ENCODE data around the gene TRAF7.
A peak's percentile ranks its signal among the peaks of the same experiment; 100 is the strongest.
"Not testable (repeated sequence)": the region's sequence is repeated elsewhere in the genome, so short reads cannot be mapped to it uniquely, and the experiment has no call there.

Gene TRAF7

DNA sequence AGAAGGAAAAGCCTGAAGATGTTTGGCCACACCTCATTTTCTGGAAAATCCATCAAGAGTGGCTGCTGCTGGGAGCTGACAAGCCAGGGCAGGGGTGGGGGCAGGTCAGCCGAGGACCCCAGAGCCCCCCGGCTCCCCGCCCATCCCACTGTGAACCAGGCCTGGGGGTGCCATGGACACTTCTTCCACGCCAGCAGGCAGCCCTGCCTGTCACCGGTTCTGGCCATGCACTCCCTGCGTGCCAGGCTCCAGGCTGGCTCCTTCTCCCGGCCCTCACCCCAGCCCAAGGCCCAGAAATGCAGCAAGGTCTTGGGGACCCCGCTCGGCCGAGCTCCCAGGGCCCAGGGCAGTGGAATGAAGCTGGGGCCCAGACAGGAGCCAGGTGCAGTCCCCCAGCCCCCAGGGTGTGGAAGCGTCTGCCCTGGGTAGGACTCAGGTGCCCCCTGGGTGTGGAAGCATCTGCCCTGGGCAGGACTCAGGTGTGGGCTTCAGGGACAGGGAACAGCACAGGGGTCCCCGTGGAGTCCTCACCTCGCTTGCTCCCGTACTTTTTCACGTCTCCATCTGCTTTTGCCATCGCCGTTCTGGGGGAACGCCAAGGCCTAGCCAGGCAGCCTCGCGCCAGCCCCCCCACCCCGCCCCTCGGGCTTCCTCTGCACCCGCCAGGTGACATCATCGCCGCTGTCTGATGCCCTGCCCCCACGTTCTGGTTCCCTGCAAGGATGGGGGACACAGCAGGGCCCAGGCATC lies 32.5 kb upstream of the TRAF7 start:
- not testable (repeated sequence) for DNase-seq

- not testable (repeated sequence) for DNase-seq
Observed at GRCh38 chr16:2123706-2124376, 31.7 kb upstream of the TRAF7 start.

DNA sequence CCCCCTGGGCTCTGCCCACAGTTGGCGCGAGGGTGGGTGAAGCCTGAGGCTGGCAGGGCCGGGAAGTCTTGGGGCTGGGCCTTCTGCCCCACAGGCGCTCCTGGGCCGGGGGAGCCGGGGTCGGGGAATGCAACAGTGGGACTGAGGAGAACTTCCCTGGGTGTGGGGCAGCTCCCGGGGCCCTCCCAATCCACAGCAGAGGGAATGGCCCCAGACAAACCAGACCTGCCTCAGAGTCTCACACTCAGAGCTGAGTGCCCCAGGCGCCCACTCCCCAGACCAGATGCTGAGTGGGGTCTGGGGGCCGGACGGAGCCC lies 31.2 kb upstream of the TRAF7 start:
- not testable (repeated sequence) for DNase-seq

GRCh38 chr16:2124694-2125444 lies 30.7 kb upstream of the TRAF7 start:
- DNase-seq = peak; percentile 42

GRCh38 chr16:2125609-2126008 lies 30.0 kb upstream of the TRAF7 start:
- DNase-seq = not testable (repeated sequence)

DNA sequence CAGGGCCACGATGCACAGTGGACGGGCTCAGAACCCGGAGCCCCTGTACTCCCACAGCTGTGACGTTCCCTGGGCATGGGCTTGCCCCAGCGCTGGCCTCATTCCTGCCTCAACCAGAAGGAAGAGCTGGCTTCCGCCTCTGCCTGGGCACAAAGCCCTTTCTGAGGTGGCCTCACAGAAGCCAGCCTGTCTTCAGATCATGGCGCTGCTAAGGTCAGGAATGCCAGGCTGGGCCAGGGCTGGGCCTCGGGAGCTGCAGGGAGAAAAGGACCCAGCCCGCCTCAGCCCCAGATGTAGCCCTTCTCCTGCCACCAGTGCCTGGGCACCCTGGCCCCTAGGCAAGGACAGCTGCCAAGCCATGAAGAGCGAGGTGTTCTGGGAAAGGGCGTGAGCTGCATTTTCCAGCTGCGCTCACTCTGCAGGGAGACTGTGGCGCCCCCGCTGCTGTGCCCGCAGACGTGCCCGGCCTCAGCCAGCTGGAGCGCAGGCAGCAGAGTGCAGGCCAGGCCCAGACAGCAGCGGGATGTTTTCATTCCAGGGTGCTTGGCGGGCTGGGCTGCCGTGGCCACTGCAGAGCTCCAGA lies 29.3 kb upstream of the TRAF7 start:
- DNase-seq = not testable (repeated sequence)

DNA sequence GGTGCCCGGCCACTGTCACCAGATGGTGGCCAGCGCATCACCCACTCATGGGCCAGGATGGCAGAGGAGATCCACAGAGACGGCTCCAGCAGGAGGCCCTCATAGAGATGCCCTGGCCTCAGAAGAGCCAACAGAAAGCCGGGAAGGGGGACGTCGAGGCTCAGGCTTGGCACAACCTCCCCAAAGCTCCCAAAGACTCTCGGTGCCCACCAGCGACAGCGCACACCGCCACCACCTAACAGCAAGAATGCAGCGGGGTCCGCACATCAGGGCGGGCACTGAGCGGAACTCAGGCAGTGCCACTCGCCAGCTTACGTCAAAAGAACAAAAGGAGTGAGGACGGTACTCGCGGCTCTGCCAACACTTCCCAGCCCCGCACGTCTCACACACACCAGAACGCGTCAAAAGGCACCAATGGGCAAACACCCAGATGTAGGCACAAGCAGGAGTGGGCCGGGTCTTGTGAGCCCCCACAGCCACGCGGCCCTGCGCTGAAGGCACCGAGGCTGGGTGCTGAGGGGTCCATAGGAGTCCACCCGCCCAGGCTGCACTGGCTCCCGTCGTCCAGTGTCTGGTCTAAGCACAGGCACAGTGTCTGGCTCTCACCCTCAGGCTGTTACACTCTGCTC lies 28.5 kb upstream of the TRAF7 start:
- DNase-seq = not testable (repeated sequence)

- DNase-seq = not testable (repeated sequence)
Observed at GRCh38 chr16:2127630-2128280, 27.8 kb upstream of the TRAF7 start.

GRCh38 chr16:2129251-2129650 lies 26.3 kb upstream of the TRAF7 start:
- not testable (repeated sequence) for DNase-seq

- DNase-seq = not testable (repeated sequence)
Observed at GRCh38 chr16:2129890-2130447, 25.6 kb upstream of the TRAF7 start.

GRCh38 chr16:2133797-2134196 lies 21.8 kb upstream of the TRAF7 start:
- not testable (repeated sequence) for DNase-seq

DNA sequence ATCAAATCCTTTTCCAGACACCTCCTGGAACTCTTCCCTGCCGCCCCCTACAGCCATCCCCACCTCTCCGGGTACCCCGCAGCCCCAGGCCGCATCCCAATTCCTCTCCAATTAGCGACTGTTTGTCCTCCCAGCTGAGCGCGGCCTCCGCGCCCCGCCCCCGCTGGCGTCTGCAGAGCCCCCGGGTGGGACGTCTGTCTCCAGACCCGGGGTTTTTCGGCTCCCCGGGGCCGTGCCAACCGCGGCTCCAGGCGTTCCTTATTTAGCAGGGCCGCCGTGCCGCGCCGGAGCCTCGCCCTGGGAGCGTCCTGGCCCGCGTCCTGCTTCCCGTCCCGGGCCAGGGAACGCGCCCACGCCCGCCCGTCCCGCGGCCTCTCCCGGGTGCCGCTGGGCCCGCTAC lies 20.5 kb upstream of the TRAF7 start:
- DNase-seq = not testable (repeated sequence)

DNA sequence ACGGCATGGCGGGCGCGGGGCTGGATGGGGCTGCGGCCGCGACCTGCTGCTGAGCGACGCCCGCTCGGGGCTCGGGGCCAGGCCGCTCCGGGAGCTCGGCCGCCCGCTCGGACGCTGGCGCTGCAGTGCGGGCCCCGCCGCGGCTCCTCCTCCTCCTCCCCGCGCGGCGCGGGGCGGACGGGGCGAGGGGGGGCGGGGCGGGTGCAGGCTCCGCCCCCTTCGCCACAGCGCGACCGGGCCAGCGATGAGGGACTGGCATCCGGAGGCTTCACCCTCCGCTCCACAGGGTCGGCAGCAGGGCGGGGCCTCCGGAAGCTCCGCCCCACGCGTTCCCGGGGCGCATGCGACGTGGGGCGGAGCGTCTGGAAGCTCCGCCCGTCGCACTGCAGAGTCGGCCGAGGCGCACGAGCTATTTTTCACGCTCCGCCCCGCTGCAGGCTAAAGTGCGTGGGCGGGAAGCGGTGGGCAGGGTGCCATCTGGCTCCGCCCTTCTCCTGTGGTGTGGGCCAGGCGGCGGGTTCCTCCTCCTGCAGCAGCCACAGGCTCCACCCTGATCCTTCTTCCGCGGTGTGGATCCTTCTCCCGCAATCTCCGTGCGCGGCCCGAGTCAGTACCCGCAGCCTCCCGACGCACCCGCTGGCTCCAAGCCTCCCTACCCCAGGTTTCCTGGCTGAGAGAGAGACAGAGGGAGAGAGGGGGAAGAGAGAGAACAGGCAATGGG lies 19.7 kb upstream of the TRAF7 start, which contains the start of gene PKD1:
TSS of gene PKD1 (minus strand) at position 129 of the 721 bp plus-strand sequence. CDS start 209 bp downstream, outside the sequence.
- peak; percentile 94 for DNase-seq

- no peak for DNase-seq
Observed at GRCh38 chr16:2142942-2143877, 12.4 kb upstream of the TRAF7 start.

DNA sequence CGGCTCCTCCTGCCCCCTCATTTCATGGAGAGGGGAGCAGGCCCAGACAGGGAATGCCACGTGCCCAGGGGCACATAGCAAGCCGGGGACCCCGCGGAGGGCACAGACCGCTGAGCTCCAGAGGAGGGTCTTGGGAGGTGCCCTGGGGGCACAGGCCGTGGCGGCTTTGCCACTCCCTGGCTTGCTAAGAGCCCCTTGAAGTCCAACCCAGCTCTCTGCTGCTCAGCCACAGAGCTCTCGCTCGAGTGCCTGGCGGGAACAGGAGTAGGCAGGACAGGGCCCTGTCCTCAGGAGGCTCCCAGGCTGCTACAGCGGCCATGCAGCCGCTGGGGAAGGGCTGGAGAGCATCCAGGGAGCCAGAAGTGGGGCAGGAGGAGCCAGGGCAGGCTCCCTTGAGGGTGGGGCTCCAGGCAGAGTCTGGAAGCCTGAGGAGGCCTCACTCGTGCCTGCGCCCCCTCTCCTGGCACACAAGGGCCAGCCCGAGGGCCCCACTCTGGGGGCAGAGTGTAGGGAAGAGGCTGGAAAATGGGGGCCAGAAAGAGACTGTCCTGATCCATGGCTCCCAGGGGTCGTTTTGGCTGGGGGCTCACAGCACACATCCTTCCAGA lies 11.6 kb upstream of the TRAF7 start:
- DNase-seq = no peak

- no peak for DNase-seq
Observed at GRCh38 chr16:2145843-2146242, 9.7 kb upstream of the TRAF7 start.

- no peak for DNase-seq
Observed at GRCh38 chr16:2147378-2147777, 8.2 kb upstream of the TRAF7 start.

DNA sequence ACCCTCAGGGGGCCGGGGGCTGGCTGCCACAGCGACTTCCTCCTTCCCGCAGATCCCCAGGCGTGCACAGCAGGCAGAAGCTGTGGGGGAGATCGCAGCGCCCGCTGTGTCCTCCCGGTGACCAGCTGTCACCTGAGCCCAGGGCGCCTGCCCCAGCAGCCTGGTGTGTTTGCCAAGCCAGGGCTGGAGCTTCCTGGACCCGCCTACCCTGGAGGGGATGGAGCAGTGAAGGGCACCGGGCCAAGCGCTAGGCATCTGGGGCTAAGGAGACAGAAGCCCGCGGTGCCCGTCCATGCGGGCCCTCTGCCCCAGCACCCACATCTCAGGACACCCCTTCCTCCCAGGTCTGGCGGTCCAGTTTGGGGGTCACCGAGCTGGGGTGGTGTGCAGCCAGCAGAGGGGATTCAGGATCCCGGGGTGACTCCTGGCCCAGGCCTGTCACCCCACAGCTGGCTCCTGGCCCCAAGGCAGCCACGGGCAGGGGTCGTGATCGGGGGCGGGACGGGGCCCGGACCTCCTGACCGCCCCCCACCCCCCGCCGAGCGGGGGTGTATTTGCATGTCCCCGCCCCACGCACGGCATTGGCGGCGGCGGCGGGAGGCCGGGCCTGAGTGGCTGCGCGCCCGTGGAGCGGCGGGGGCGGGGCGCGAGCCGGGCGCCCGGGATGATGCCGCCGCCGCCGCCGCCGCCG lies 7.5 kb upstream of the TRAF7 start, which contains the start of gene RAB26:
TSS of gene RAB26 (plus strand) at position 645 of the 691 bp plus-strand sequence. CDS start 159 bp downstream, outside the sequence.
- peak; percentile 45 for DNase-seq
